ENCODE measurements around the gene AK9.
"Not testable (repeated sequence)": the region's sequence is repeated elsewhere in the genome, so short reads cannot be mapped to it uniquely, and the experiment has no call there.

Gene AK9

DNA sequence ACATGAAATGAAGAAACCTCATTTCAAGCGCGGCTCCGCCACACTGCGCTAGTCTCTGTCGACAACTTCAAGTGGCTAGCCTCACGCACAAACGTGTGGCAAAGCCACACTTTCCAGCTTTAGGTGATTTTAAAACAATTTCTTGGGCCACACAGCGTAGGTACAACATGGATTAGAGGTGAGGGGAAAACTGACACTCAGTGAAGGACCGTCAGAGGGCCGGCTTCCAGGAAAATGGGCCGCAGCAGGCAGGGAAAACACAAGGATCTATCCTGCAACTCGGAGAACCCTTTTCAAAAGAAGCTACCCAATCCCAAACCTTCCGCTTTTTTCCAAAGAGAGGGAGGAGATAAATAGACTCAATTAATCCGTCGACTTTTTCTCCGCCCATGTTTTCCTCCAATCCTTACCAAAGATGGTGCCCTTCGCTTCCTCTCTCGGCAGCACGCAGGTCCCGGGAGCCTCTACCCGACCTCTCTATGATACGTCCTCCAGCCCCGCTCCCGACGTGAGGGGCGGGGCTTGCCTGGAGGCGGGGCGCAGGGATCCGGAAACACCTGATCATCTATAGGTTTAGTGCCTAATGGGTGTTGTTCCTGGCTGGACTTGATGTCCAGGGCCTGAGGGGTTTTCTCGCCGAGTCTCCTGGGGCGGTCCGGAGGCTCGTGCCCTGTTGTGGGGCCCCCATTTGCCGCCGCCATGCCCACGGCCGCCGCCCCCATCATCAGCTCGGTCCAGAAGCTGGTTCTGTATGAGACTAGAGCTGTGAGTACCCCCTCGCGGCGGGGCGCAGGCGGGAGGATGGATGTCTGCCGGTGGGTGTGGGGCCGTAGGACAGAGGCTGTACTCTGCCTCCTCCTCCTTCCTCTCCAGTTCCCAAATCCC is at the start of gene AK9, which contains the start of gene FIG4:
AK9 (minus strand) TSS at position 466 of the 885 bp plus-strand sequence. CDS start 15,457 bp downstream, outside the sequence.
FIG4 (plus strand) TSS at position 560 of the 885 bp plus-strand sequence; CDS start at position 700, 140 bp downstream.
- peak; percentile 35 for DNase-seq

DNA sequence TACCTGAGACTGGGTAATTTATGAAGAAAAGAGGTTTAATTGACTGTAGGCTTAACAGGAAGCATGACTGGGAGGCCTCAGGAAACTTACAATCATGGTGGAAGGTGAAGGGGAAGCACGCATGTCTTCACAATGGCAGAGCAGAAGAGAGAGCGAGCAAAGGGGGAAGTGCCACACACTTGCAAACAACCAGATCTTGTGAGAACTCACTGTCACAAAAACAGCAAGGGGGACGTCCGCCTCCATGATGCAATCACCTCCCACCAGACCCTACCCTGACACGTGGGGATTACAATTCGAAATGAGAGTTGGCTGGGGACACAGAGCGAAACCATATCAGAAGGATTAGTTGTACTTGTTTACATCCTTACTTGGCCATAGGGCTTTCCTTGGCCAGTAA is 49.8 kb upstream of the AK9 start:
- no peak for DNase-seq

DNA sequence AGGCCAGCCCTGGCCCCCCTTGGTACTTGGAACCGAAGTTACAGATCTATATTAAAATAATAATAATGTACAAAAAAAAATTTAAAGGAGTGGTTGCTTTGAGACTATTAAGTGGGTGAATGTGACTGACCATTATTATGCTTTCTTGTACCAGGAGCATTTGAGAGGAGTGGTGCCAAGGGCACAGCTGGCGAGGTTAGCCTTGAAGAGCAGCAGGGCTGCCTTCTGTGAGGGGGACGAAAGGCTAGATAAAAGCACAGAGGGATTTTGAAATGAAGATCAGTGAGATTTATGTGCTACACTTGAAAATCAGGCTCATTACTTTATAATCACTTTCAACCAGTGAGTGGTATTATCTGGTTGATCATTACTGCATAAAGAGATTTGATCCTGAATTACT is 48.7 kb upstream of the AK9 start:
- no peak for DNase-seq

DNA sequence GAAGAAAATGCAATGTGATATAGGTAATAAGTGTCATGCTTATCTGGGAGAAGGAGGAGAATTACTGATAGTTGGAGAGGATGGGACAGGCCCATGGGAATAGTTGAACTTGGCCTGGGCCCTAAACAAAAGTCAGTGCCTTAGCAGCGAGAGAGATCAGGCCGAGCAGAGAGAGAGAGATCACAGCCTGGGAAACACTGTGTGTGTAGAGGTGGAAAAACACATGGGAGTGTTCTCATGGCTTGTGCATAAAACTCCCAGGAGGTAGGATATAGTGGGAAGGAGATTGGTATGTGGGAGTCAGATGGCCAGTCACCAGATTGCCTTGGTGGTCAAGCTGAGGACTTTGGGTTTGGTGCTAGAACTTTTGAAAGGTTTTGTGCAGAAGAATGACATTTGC is 47.7 kb upstream of the AK9 start:
- no peak for DNase-seq

DNA sequence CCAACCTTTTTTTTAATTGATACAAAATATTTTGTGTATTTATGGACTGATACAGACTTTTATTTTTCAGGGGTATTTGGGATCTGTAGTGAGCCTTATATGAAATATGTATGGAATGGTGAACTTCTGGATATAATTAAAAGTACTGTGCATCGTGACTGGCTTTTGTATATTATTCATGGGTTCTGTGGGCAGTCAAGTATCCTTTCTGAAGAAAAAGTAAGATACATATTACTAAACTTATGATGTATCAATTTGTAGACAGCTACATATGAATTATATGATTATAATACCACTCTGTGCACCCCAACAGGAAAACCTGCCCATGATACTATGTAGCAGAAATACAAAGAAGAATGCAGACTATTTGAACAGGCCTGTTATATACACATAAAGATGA is 47.3 kb upstream of the AK9 start:
- DNase-seq: no peak

DNA sequence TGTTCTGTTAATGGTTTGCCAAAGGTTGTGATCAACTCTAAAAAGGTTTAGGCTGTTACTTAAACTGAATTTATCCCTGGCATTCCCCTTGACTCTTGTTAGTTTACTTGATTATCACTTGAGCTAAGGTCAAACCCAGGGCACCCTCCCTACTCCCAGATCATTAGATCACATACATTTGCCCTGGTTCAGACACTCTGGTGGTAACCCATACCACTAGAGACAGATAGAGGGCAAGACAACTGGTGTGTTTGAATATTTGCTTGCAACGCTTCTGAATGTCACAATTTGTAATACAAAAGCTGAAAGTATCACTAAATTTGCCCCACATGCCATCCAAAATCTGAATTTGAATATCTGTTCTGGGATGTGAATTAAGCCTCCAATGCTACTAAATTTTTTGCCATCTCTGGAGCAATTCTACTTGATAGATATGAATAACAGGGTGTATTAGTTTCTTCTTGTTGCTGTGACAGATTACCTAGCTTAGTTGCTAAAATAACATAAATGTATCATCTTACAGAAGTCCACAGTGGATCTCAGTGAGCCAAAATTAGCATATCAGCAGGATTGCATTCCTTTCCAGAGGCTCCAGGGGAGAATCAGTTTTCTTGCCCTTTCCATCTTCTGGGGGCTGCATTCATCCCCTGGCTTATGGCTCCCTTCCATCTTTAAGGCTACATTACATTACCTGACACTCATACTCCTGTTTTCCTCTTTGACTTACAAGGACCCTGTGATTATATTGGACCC is 45.4 kb upstream of the AK9 start:
- no peak for DNase-seq

DNA sequence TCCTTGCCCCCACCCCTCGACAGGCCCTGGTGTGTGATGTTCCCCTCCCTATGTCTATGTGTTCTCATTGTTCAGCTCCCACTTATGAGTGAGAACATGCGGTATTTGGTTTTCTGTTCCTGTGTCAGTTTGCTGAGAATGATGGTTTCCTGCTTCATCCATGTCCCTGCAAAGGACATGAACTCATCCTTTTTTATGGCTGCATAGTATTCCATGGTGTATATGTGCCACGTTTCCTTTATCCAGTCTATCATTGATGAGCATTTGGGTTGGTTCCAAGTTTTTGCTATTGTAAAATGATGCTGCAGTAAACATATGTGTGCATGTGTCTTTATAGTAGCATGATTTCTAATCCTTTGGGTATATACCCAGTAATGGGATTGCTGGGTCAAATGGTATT is 34.2 kb upstream of the AK9 start:
- DNase-seq: not testable (repeated sequence)

DNA sequence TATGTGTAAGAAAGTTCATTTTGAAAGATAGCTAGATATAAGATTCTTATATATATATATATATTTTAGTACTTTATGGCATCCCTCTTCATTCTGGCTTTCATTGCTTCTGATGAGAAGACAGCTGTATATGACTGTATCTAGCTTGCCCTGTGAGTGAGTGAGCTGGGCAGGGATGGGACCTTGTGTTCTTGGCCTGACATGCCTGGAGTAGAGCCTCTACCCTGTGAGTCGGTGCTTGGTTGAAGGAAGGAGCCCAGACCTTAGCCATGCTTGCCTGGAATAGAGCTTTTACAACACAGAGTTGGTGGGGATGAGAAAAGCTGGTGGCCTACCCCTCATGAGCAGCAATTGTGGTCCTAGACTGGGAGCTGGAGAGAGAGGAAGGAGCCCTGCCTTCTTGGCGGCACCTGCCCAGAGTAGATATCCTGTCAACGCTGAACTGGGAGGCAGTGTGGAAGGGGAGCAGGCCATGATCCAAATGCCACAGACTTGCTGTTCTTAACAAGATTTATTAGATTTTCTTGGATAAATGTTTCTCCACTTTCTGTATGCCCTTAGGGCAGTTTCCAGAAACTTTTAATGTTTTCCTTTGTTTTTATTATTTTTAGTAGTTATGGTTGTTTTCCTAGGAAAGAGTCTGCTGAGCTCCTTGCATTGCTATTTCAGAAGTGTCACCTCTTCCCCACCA is 31.7 kb upstream of the AK9 start:
- DNase-seq: no peak

DNA sequence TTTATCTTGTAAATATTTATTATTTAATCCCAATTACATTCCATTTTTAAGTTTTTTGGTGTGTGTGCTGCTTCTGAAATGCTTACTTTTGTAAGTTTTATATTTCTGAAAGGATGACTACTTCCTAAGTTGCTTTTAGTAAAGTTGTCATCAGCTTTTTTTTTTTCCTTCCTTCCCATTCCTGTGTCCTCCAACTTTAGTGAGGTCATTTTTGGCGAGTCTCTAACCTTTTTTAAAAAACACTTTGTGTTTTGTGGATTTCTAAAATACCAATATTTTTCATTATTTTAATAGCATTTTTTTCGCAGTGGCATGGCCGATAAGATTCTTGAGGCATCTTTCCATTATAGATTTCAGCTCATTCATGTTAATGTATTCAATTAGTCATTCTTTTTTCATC is 31.0 kb upstream of the AK9 start:
- no peak for DNase-seq

DNA sequence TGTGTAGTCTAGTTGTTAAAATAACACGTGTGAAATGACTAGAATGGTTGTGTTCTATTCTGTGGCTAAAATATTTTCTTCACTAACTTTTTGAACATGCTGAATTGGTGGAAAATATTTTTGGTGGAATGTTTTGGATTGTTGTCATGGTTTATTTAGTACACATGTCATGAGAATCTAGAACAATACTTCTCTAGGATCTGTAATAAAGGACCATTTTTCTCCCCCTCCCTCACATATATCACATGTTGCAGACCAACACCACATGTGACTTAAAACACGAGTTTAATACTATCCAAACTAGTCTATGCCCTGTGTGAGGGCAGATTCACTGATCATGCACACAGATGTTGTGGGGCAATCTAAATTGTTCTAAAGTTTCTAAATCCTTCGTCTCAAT is 29.3 kb upstream of the AK9 start:
- DNase-seq: no peak

DNA sequence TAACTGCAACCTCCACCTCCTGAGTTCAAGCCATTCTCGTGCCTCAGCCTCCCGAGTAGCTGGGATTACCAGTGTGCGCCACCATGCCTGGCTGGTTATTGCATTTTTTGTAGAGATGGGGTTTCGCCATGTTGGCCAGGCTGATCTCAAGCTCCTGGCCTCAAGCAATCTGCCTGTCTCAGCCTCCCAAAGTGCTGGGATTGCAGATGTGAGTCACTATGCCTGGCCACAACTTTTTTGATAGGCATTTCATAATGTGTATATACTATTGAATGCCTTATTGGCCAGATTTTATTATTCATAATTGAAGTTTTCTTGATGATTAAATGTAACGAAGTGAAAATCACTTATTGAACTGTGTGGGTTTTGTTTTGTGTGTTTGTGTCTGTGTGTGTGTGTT is 28.0 kb upstream of the AK9 start:
- no peak for DNase-seq

DNA sequence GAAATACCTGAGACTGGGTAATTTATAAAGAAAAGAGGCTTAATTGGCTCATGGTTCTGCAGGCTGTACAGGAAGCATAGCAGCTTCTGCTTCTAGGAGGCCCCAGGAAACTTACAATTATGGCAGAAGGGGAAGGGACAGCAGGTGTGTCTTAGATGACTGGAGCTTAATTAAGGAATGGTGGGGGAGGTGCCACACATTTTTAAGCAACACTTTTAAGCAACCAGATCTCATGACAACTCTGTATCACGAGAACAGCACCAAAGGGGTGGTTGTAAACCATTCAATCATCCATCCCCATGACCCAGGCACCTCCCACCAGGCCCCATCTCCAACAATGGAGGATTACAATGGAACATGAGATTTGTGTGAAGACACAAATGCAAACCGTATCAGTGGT is 27.0 kb upstream of the AK9 start:
- DNase-seq: no peak

DNA sequence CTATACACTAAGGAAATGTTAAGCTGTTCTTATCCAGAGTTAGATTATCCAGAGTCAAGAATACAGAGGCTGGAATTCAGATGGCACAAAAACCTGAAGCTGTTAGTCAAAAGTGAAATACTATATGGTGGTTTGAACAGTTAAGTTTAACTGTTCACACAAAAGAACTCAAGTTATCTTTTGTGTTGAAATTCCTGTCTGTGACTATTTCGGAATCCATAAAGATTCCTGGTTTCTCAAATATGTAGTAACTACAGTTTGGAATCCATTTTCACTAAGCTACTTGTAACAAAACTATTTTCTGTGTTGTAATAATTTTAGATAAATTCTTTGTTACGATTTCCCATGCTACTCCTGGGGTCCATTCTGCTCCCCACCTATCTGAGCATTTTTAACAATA is 24.6 kb upstream of the AK9 start:
- no peak for DNase-seq

DNA sequence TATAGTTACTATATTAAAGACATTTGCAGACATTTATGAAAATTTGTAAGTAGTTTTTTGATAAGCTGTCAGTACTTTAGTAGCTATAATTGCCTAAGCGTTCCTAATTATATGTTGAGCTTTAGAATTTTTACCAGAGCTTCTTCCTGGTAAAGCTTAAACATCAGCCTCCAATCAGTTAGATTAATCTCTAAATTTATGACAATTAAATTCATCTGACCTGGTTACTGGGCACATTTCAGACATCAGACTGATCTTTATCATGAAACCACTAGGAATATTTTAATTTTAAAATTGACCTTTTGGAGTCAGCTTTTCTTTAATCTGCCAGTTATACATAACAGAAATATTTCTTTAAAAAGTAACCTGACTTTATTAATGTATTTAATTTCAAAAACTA is 23.6 kb upstream of the AK9 start:
- no peak for DNase-seq

DNA sequence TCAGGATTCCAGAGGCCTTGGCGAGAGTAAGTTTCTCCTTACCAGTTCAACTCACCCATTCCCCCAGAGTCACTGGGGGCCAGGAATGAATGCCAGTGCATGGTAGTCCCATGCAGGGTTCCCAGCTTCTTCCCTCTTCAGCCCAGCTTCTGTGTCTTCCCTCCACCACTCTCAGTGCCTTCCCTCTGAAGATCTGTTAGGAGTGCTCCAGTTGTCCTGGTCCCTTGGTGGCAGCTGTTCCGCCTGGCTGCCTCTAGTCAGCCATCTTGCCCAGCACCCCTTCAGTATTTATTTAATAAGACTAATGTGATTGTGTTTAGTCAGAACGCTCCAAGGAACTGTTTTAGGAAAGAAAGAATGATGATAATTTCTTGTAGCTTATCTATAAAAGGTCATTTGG is 23.2 kb upstream of the AK9 start:
- DNase-seq: no peak

DNA sequence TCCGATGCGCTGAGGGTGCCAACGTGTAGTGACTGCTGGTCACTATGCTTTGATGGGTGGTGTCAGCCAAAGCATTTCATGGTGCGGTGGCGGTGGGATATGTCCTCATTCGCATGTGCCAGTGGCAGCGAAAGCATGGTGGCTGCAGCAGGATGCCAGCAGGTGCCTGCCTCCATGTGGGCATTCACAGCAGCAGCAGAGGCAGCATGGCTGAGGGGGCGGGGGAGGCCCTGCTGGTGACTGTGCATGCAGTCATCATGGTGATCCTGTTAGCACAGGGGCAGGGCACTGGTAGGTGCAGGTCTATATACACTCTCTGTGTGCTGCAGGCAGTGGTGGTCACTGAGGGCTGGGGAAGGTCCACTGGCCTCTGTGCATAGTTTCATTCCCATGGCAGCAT is 22.1 kb upstream of the AK9 start:
- no peak for DNase-seq

DNA sequence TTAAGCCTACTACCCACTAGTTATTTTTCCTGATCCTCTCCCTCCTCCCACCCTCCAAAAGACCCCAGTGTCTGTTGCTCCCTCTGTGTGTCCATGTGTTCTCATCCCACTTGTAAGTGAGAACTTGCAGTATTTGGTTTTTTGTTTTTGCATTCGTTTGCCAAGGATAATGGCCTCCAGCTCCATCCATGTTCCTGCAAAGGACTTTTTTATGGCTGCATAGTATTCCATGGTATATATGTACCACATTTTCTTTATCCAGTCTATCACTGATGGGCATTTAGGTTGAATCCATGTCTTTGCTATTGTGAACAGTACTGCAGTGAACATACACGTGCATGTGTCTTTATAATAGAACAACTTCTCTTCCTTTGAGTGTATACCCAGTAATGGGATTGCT is 17.1 kb upstream of the AK9 start:
- not testable (repeated sequence) for DNase-seq

DNA sequence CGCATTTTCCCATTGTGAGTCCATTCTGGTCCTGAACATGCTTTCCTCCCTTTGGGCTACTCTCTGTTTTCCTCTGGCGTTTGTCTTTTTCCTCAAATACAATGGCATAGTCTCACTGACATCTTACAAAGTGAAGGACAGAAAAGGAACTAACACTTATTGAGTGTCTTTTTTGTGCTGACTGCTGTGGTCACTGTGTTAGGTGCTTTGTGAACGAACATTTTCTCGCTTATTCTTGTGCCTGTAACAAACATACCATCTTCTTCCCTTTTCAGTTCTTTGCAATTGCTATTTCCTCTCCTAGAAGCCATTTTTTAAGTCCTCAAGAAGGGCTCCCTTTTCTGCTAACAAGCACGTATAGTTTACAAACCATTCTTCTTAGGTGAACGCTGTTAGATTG is 15.5 kb upstream of the AK9 start:
- no peak for DNase-seq

DNA sequence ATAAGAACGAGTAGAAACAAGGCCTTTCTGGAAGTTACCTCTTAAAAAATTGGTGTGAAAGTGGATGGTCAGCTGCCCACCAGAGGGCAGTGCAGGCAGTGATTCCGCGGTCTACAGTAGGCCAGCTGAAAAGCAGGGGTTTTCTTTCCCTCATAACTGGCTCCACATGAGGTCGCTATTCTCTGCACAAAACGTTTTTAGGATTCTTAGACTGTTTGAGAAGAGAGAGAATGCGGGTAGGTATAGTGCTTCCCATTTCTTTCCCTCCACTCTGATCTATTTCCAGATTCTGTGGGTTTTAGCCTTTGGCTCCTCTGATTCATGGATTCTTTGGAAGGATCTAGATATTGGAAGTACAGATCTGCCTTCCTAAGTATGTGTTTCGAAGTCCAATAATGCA is 14.3 kb upstream of the AK9 start:
- no peak for DNase-seq

DNA sequence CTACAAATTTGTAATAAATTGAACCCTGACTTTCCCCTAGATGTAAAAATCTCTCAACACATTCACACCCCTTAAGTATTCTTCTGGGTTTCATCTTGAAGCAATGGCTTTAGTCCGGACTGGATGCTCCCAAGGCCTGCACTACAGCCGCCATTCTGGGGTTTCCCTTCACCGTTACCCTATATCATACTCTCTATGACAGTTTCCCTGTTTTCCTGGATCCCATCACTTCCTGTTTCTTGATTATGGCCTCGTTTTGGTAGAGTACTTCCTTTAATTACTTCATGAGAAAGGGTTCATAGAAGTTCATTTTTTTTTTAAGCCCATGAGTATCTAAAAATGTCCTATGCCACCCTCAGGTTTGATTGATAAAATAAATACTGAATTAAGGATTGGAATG is 11.8 kb upstream of the AK9 start:
- no peak for DNase-seq

DNA sequence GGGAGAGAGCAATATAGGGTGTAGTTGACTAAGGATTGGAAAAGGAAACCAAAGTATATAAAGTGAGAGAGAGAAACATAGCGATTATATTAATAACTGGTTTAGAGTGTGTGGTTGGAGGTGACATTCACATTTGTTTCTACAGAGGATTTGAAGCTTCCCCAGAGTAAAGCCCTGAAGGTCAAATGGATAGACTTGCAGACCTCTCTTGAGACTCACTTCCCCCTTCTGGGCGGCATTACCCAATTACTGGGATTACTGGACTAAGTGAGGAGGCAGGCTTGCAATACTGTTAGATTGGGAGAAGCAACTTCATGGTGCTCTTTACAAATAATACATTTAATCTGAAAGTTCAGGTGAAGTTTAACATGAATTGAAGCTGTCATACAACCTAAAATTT is 10.8 kb upstream of the AK9 start:
- no peak for DNase-seq

DNA sequence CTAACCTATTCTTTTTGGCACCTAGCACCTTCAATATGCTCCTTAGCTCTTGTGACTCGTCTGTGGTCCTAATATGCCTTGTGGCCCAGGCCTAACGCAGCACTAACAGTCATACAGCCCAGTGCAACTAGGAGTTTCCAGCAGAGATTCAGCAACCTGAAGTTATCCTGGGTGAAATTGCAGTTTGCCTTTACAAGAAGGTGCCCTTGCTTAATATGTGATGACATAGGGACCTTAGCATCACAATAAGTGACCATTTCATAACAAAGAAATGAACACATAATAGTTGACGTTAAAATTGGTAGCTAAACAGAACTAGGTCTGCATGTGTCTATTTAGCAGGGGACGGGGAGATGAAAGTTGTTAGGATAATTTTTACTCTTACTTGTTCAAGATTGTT is 10.2 kb upstream of the AK9 start:
- DNase-seq: no peak

DNA sequence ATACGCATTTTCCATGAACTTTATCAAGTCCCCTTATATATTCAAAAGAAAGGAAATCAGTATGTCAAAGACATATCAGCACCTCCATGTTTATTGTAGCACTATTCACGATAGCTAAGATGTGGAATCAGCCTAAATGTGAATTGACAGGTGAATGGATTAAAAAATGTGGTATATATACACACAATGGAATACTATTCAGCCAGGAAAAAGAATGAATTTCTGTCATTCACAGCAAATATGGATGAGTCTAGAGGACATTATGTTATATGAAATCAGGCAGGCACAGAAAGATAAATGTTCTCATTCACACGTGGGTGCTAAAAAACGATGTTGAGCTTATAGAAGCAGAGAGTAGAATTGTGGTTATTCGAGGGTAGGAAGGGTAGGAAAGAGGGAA is 5.4 kb upstream of the AK9 start:
- no peak for DNase-seq

DNA sequence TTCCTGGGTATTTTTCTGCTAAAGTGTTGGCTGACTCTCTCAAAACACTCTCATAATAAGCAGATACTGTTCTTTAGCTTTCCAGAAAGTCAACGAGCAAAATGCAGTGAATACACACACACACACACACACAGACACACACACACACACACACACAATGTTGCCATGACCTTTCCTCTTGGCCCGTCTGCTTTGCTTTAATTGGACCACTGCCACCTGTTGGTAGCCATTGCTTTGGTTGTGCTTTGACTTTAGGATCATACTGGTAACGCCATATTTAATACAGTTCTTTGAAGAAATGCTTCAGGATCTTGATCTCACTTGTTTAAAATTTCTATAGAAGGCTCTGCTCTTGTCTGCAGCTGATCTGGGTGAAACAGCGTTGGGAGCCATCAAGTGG is 4.5 kb upstream of the AK9 start:
- no peak for DNase-seq

Measured in 8988T (cell line).